Measurements from ENCODE around the gene GCSH.
A peak's percentile ranks its signal among the peaks of the same experiment; 100 is the strongest.

Gene GCSH

GRCh38 chr16:81040131-81040530 is 56.1 kb downstream of the GCSH start:
- no peak overlapping the region for H3K27ac ChIP-seq
- TF ChIP-seq CTCF (conservative IDR thresholded peaks at IDR 0.05; ENCODE audit: low read depth), result no peak
- POLR2A ChIA-PET (ENCODE audit: low non-redundant PET), result no interaction called here
- no peak for DNase-seq (ENCODE audit: low spot score)
- CTCF ChIA-PET, result no interaction called here

GRCh38 chr16:81036751-81037350 is 59.3 kb downstream of the GCSH start:
- CTCF ChIA-PET, result interaction anchor here (0.7 kb wide), 1 partner anchor 301 kb away, joined by 3 read pairs; no protein-coding TSS in a partner anchor
- DNase-seq (ENCODE audit: low spot score), result peak; percentile 9
- H3K27ac ChIP-seq, result peak overlapping the region; percentile 67; the same call in 1 of the 2 replicates
- no peak for TF ChIP-seq CTCF (conservative IDR thresholded peaks at IDR 0.05; ENCODE audit: low read depth)
- POLR2A ChIA-PET (ENCODE audit: low non-redundant PET), result interaction anchor here (0.5 kb wide), 1 partner anchor 46 kb away, joined by 4 read pairs; no protein-coding TSS in a partner anchor

- H3K27ac ChIP-seq, result peak overlapping the region; percentile 67
- no peak for TF ChIP-seq CTCF (conservative IDR thresholded peaks at IDR 0.05; ENCODE audit: low read depth)
- CTCF ChIA-PET, result interaction anchor here (0.5 to 1.2 kb wide), 9 partner anchors 17 to 972 kb away, joined by 3 to 5 read pairs (median 4); partner anchors contain the start of gene BCO1
- DNase-seq (ENCODE audit: low spot score), result peak; percentile 30
- POLR2A ChIA-PET (ENCODE audit: low non-redundant PET), result no interaction called here
These were observed 60.0 kb downstream of the GCSH start for GRCh38 chr16:81035975-81036750.

- peak within 1 kb of the TSS; percentile 67 for H3K27ac ChIP-seq
- TF ChIP-seq CTCF (conservative IDR thresholded peaks at IDR 0.05; ENCODE audit: low read depth), result peak; percentile 98
- ChIA-PET POLR2A (ENCODE audit: low non-redundant PET) (interaction anchor here (1.2 kb wide), 1 partner anchor 41 kb away, joined by 3 read pairs; no protein-coding TSS in a partner anchor), CTCF (interaction anchor here (0.5 to 1.2 kb wide), 9 partner anchors 17 to 971 kb away, joined by 3 to 5 read pairs (median 4); partner anchors contain the start of gene BCO1)
- peak; percentile 89 for DNase-seq (ENCODE audit: low spot score)
These were observed 60.7 kb downstream of the GCSH start, which contains the start of gene ATMIN for GRCh38 chr16:81035398-81035974. Gene ATMIN (plus strand): TSS chr16:81035842. CDS start chr16:81035871, 29 bp downstream.
